NCI-H2081 (cell line): ENCODE results near the gene CTXND1.

Experiments used
- DNase-seq, 2 experiments: peaks; one replicate each; lab custom pipeline; 2025; lab: John Stamatoyannopoulos, UW

The CTXND1 gene

DNA sequence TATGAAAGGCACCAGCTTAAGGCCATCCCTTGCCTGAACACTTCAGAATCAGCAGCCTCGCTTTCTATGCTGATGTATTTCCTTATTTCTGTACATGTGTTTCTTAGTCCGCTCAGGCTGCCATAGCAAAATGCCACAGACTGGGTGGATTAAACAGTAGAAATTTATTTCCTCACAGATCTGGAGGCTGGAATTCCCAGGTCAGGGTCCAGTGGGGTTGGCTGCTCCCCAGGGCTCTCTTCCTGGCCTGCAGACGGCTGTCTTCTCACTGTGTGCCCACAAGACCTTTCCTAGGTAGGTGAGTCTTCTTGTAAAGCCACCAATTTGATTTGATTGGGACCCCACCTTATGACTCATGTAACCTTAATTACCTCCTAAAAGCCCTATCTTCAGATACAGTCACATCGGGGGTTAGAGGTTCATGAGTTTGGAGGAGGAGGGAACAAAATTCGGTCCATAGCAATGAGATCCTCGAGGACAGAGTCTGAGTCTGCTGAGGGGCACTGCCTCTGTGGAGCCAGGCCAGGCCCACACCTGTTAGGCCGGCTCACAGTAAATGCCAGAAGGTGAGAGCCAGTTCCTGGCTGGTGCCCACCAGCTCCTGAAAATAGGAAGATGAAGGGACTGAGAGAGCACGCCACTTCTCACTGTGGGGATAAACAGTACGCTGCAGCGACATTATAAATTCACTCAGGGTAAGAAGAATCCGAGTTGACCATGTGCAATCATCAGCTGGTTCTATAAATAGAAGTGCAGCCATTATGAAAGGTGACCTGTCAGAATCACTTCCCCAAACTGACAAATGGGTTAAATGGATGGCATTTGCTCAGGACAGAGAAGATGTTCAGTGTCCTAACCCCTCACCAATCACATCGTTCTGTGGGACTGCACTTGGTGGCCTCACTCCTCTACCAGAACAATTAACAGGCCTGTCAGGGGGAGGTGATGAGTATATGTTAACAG lies 41.1 kb downstream of the CTXND1 start:
- no peak for DNase-seq

DNA sequence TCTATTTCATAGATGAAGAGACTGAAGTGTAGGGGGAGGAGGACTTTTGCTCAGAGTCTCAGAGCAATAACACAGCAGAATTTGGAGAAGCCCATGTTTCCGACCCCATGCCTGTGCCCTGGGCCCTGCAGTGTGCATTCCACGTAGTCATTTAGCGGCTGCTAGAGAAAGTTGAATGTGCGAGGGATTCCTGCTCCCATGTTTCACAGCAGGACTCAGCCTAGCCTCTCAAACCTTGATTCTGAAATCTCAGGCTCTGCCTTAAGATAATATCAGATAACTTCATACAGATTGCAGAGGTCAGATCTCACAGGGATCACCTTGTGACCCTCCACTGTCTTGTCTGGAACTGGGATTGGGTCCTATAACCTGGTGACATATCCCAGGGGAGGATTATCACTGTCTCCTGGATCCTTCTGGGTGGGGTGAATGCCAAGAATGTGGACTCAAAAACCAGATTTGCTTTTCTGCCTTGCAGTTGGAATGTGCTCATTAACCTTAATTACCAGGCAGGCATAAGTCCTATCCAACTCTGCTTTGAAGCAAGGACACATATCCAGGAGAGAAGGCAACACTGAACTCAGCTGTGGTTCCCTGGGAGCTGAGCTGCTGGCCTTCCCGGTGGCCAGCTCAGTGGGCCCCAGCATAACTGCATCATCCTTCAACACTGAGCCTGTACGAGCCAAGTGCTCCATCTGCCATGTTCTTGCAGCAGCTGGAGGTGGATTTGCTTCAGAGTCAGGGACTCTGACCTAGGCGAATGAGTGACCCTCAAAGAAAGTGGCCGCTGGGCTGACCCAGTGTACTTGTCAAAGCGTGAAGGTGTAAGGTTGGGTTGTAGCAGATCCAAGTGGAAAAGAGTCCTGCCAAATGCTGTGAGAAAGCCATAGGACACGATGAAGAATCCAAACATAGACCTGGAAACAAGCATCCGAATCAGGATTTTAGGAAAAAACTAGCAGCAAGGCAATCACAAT lies 43.0 kb downstream of the CTXND1 start:
- DNase-seq, result no peak

DNA sequence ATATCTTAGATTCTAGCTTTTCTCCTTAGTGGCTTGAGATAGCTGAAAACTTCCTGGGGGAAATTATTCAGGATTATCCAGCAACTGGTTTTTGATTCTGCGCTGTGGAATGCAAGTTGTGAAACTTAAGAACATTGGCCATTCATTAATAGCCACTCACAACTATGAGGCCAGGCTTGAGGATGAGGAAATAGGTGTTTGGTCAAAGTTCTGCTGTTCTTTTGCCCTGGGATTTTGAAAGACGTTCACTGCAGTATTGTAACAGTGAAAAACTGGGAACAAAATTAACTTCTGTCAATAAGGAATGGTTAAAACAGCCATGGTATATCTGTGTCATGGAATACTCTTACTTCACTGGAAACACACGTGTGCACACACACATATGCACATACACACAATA lies 44.1 kb downstream of the CTXND1 start:
- no peak for DNase-seq

DNA sequence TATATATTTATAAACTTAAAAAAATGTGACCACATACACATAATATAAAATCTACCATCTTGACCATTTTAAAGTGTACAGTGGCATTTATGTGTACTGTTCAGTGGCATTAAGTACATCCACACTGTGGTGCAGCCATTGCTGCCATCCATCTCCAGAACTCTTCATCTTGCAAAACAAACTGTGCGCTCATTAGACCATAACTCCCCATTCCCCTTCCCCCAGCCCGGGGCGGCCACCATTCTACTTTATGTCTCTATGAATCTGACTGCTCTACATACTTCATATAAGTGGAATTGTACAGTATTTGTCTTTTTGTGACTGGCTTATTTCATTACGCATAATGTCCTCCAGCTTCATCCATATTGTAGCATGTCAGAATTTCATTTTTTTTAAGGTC lies 47.8 kb downstream of the CTXND1 start:
- no peak for DNase-seq

DNA sequence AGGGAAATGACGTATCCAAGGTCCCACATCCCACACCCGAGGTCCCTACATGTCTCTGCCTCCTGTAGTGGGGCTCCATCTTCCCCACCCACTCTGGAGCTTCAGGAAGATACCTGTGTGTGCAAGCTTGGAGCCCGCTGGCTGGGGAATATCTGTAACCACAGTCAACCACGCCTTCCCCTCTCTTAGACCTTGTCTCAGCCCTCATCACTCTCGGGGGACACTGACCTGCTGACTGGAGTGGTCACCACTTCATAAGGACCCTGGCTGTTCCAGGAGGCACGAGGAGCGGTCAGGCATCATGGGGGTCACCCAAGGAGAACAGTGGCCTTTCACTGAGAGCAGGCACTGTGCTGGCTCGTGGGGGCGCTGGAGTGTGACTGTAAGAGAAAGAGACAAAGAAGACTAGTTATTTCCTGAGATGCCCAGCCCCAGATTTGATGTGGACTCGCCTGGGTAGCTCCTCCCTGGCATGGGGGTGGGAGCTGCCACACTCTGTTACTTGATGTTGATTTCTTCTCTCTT lies 48.6 kb downstream of the CTXND1 start:
- no peak for DNase-seq

DNA sequence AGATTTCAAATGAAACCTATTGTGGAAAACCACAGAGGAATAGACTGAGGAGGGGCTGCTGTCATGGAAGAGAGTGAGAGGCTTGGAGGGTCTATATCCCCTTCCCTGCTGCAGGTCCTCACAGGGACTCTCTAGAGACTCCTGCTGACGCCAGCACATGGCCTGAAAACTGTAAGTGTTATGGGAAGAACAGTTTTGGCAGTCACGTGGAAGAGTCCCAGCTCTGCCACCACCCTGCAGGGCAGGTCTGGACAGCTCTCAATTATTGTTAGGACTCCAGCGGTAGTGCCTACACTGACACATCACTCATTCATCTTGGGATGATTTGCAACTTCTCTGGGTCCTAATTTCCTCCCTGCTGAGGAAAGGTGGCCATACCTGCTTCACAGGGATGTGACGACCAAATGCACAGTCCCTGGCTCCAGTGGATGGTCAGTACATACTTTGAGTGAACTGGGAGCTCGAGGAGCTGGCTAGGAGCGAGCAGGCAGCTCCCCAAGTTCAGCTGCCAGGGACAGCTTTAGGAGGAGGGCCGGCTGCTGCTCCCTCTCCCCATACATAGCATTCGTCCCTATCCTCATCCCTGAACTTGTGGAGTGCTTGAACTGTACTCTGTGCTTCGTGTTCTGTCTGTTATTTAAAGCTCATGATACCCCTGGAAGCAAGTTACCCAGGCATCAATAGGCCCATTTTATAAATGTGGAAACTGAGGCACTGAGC lies 49.2 kb downstream of the CTXND1 start:
- DNase-seq, result no peak

DNA sequence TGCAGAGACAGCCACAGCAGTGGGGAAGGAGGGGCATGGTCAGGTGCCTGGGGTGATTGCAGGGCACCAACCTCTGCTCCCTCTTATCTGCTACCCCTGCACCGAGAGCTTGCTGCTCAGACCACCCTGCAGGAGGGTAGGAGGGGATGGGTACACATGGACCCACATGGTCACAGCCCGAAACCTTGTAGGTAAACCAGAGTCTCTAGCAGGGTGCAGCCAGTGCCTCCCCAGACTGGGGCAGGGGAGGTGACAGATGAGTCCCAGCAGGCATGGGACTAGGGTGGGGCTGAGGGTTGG lies 50.0 kb downstream of the CTXND1 start:
- no peak for DNase-seq

DNA sequence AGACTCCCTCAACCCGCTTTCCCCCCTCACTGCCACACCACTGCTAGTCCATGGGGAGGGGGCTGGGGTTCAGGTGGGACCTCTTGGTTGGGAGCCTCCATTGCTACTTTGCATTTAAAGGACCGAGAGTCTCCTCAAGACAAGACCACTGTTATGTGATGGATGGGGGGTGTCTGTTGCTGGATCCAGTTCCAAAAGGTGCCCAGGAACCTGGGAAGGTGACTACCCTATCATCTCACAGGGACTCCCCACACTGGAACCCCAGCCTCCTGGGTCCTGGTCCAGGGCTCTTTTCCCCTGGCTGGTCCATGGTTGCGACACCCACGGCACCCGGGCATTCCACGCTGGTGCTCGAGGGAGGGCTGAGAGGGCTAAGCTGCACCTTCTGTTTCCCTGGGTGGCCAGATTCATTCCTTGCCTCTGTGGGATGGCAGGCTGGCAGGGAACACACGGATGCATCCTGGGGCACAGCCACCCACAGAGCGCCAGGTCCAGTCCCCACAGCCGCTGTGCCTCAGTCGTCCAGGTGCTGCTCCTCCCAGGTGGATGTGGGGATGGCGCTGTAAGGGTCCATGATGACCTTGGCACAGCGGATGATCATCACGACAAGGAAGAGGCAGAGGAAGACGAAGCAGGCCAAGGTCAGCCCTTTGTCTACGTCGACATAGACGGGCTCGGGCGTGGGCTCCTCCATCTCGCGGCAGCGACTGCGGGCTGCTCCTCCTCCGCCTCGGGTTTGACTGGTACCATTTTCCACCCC lies 50.6 kb downstream of the CTXND1 start:
- no peak for DNase-seq

DNA sequence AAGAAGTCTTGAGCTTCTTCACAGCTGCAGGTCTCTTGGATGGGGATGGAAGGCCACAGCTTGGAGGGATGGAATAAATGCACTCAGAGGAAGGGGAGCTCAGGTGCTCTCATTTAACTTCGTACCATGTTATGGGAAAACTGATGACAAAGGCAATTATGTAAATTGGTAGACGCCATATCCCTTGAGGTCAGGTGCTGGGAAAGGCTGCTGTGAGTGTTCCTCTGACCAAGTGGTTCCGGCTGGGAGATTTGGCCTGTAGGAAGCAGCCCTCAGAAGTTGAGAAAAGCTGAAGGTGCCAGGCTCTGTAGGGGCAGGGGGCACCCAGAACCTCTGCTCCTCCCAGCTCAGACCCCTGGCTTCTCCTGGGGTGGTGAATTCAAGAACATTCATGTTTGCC lies 52.1 kb downstream of the CTXND1 start:
- DNase-seq, result no peak

DNA sequence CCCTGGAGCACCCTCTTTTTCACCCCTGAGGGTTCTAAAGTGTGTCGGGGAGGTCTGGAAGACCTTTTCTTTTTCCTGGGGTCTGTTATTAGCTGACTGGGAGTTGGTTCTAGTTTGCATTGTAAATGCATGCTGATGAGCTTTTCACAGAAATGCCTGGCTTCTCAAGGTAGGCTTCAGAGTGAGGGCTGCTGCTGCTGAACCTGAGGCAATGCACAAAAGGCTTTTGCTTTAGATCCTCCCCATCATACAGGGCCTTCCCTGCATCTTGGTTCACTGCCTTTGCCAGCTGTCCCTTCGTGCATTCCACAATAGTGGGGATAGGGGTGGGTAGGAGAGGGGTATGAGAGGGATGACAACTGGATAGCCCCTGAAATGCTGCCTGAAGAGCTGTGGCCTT lies 52.6 kb downstream of the CTXND1 start:
- DNase-seq, result no peak

DNA sequence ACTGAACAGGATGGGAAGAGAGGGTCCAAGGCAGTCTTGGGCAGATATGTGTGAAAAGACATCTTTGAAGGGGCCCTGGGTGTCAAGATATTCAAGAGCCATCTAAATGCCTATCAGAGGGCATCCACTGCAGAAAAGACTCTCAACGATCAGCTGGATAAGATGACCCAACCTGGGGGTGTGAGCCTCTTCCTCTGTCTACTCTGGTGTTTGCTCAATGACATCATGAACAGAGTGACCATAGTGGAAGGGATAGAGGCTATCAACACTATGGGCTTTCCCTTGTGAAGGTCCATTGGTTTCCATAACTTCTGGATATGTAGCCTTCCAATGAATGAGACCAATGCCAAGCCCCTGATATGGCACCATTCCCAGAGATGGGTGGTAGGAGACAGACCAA lies 57.1 kb downstream of the CTXND1 start:
- no peak for DNase-seq

DNA sequence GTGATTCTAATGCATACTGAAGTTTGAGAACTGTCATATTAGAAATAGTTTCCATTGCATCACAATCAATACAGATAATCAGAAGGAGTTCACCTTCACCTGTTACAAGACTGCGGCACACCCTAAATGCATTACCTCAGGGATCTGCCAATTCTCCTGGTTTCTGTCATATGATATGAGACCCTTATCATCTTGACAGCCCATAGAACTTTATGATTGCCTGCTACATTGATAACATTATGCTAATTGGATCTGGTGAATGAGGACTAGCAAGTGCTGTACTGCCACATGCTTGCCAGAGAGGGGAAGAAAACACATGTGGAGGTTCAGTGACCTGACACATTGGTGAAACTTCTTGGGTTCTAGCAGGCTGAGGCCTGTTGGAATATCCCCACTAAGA lies 57.8 kb downstream of the CTXND1 start:
- DNase-seq, result no peak

DNA sequence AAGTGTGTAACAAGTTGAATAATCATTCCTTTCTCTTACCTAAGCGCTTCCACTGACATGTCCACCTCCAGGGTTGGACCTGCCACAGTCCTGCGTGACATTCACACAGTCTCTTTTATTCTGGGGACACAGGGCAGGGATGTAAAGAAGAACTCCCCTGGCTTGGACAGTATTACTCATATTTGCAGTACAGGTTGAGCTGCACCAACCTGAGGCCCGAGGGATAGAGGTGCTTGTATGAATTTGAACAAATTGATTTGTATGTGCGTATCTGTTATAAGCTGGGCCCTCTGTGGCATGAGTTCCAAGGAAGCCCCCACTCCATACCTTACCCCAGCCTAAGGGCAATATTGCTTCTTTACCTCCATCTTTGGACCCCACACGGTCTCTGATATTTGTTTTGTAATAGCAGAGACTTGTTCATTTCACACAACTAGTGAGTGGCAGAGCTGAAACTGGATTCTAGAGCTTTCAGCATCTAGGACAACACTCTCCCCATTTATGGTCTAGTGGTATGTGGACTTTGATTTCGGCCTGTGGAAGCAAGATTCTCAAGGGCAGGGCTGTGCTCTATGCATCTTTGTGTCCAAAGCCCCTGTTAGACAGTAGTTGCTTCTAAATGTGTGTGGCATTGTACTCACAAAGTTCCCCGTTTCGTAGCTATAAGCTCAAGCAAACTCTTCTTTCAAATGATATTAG lies 60.0 kb downstream of the CTXND1 start:
- no peak for DNase-seq

DNA sequence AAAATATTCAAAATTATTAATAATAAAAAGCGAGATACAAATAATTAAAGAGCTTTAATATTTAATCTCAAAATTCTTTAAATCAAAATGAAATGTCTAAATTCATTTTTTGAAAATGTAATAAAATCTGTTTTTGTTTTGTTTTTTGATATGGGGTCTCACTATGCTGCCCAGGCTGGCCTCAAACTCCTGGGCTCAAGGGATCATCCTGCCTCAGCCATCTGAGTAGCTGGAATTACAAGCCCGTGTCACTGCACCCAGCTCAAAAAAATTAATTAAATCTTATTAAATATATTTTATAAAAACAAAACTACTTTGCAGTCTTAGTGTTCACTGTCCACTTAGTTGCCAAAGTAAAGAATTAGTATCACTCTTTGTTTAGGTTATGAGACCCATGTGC lies 60.8 kb downstream of the CTXND1 start:
- DNase-seq, result no peak

DNA sequence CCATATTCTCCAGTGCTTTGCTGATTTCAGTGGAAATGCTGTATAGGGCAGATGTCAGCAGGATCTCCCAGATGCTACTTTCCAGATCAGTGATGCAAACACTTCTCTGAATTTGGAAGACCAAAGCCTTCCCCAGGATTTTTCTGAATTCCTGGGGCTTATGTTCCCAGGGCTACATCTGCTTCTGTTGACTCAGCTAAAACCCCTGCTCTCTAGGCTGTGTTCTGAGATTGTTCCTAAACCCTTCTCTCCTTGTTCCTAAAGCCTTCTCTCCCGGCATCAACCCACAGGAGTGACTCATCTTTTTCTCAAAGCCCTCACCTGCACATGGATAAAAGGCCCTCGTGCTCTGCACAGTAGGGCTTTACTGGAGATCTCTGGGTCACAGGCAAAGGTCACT lies 63.8 kb downstream of the CTXND1 start:
- DNase-seq, result no peak

DNA sequence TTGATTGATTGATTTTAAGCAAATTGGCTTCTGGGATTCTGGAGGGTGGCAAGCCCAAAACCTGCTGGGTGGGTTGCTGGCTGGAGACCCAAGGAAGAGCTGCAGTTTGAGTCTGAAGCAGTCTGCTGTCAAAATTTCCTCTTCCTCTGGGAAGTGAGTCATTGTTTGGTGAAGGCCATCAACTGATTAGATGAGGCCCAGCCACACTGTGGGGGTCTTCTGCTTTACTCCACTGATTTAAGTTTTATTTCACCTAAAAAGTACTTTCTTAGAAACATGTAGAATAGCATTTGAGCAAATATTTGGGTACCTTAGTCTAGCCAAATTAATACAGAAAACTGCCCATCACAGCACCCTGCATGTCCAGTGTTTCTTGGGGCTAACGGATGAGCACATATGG lies 65.4 kb downstream of the CTXND1 start:
- DNase-seq, result no peak

DNA sequence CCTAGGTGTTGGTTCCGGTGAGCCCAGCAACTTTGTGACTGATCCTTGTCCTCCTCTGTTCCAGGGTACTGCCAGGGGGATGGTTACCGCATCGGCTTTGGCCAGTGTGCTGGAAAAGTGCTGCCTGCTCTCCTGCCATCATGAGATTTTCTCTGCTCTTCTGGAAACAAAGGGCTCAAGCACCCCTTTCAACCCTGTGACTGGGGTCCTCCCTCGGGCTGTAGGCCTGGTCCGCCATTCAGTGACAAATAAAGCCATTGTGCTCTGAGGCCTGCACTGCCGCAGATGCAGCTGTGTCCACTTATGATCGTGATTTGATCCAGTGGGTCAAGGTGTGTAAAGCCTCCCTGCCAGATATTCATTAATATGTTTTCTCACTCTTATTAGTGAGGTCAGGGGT lies 65.9 kb downstream of the CTXND1 start:
- DNase-seq, result no peak

DNA sequence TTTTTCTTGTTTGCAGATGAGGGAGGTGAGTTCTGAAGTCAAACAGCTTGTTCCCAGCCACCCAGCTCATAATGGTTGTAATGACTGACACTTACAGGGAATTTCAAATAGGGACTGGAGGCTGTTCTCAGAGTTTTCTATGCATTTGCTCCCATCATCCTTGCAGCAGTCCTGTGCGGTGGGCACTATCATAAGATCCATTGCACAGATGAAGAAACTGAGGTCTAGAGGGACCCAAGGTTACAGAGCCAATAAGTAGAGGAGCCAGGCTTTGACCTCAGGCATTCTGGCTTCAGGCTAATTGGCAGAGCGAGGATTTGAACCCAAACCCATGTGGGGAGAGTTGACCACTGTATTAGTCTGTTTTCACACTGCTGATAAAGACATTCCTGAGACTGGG lies 66.9 kb downstream of the CTXND1 start:
- DNase-seq, result no peak

DNA sequence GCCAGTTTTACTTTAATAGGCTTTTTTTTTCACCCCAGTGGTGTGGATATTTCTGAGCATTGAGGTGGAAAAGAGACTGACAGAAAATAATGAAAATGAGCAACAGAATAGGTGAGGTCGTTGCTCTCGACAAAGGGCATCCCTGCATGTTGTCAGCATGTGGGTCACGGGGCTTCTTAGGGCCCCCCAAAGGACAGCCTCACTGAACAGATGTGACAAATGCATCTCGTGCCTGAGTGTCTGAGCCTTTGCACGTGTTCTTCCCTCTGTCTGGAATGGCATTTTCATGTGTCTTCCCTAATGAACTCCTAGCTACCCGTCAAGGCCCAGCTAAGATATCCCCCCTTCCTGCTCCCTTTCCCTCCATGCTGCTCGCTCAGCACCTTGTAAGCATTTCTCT lies 67.5 kb downstream of the CTXND1 start:
- DNase-seq, result no peak

DNA sequence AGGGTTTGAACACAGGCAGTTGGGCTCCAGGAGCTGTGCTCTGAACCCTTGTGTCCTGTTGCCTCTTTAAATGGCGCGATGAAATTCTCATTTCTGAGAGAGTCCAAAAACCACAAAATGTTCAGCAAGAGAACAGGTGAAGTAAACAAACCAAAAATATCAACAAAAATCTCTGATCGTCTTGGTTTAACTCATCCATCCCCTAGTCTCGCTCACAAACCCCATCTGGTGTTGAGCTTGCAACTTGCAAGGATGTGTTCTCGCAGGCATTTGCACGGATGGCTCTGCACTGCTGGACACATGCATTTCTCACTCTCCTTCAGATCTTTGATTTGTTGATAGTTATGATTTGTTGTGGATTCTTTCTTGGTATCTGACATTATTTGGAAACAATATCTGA lies 68.1 kb downstream of the CTXND1 start:
- no peak for DNase-seq

DNA sequence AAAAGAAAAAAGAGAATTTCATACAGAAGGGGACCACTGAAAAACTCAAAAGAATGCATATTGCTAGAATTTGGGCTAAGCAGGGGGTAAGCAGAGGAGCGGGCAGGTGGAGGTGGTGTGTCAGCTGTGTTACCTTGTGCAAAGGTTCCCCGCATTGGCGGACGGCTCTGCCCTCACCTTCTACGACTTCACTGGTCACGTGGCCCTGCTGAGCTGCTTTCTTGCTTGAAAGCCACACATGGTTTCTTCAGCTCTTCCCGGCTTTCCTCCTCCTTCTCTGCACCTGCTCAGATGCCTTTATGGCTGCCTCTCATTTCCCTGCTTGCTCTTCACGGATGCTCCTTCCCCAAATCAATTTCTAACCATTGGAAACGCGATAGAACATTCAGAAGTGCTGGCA lies 68.7 kb downstream of the CTXND1 start:
- DNase-seq, result no peak
